ENCODE data around the gene TLCD1. TPM values are rescaled to one million over a fixed set of nuclear protein-coding genes. Genes with fewer than 3 reads are reported as not detected.

TLCD1 gene
- total and polyA plus RNA-seq, 2 of the 8 experiments (the other 6 are each of a cell fraction or from before 2014, with no cell fraction given) = 40.7 to 128 TPM

GRCh38 chr17:28749516-28750177 is 23.6 kb upstream of the TLCD1 start:
- no peak overlapping the region for H3K18ac ChIP-seq (ENCODE audit: extremely low read depth, low read length)
- no peak overlapping the region for H3K9ac ChIP-seq (replicated peaks in 1 of 4; ENCODE audit: extremely low read depth in 1 of 4, low read depth in 3 of 4, low read length in 3 of 4)
- CTCF ChIA-PET (ENCODE audit: partially characterized antibody) = interaction anchor here (0.6 to 11.7 kb wide), 30 partner anchors 10 to 396 kb away, joined by 3 to 316 read pairs (median 4); partner anchors contain the start of genes FLOT2, NEK8, RPL23A and TLCD1
- H3K23me2 ChIP-seq (ENCODE audit: low read depth, low read length) = peaks cover 18% of the 10 kb centered on the region
- H3K56ac ChIP-seq (replicated peaks; ENCODE audit: insufficient read length, low read depth, low read length) = no peak overlapping the region
- DNase-seq (ENCODE audit: low read depth in 1 of 2, low spot score in 2 of 2) = no peak
- H3K4me2 ChIP-seq (ENCODE audit: insufficient read depth in 1 of 2, low read depth in 2 of 2, low read length in 2 of 2) = no peak overlapping the region
- 66% methylated on average over 11 of the region's 11 CpGs; no CpG with 5 or more reads in 1 of the 2 experiments for WGBS, 2 experiments (ENCODE audit: extremely low coverage in 1 of 2, insufficient coverage in 1 of 2, insufficient read length in 1 of 2, insufficient replicate concordance in 2 of 2, low coverage in 1 of 2, low lambda C conversion rate in 2 of 2, missing lambda C conversion rate in 1 of 2)
- no peak overlapping the region for H3K14ac ChIP-seq (ENCODE audit: insufficient read length)
- H2BK5ac ChIP-seq (ENCODE audit: low read depth, low read length) = no peak overlapping the region
- POLR2A ChIA-PET (ENCODE audit: partially characterized antibody) = interaction anchor here (0.6 to 15.3 kb wide), 19 partner anchors 7 to 200 kb away, joined by 3 to 813 read pairs (median 4); partner anchors contain the start of genes FAM222B, NEK8, PROCA1 and RAB34
- no peak overlapping the region for H2AFZ ChIP-seq (ENCODE audit: low read length)
- peaks cover 16 to 40% of the 10 kb centered on the region in 2 experiments for H3K79me2 ChIP-seq (ENCODE audit: control insufficient read depth in 1 of 2, insufficient read depth in 2 of 2, low read length in 2 of 2)
- H4K8ac ChIP-seq (ENCODE audit: extremely low read depth, insufficient read depth, low read length) = no peak overlapping the region
- H3K9me3 ChIP-seq (ENCODE audit: insufficient read depth in 2 of 2, low read depth in 1 of 2, low read length in 1 of 2) = no peaks in the 10 kb centered on the region
- H2BK15ac ChIP-seq (ENCODE audit: low read length) = no peak overlapping the region
- no peak overlapping the region for H2BK12ac ChIP-seq (ENCODE audit: low read depth, low read length)
- FAIRE-seq = no peak
- H2BK120ac ChIP-seq (replicated peaks; ENCODE audit: low read depth, low read length) = no peak overlapping the region
- 0 out of 2 replicates have a peak overlapping the region, but pooled peaks have one; percentile 6 for H3K27ac ChIP-seq (ENCODE audit: low read depth, low read length)
- H3K27me3 ChIP-seq (replicated peaks in 1 of 4; ENCODE audit: control insufficient read depth in 3 of 4, extremely low read depth in 1 of 4, insufficient read depth in 3 of 4, low read length in 3 of 4) = no peaks in the 10 kb centered on the region
- no peak overlapping the region for H2BK20ac ChIP-seq (ENCODE audit: low read length)
- peaks cover 30 to 34% of the 10 kb centered on the region in 2 experiments for H4K20me1 ChIP-seq (replicated peaks in 1 of 2; ENCODE audit: control insufficient read depth in 1 of 2, insufficient read depth in 2 of 2, low read length in 2 of 2)
- no peak overlapping the region for H3K4ac ChIP-seq (replicated peaks; ENCODE audit: insufficient read length, low read depth, low read length)
- peaks cover 30 to 56% (median 33%) of the 10 kb centered on the region in 4 experiments for H3K36me3 ChIP-seq (ENCODE audit: control insufficient read depth in 2 of 4, insufficient read depth in 4 of 4, low read length in 3 of 4)
- H4K91ac ChIP-seq (replicated peaks; ENCODE audit: insufficient read length, low read length) = no peak overlapping the region
- no peak overlapping the region for H4K5ac ChIP-seq (ENCODE audit: insufficient read length, low read depth, low read length)
- no peak overlapping the region for H3K23ac ChIP-seq (ENCODE audit: insufficient read length)
- no peak overlapping the region for H3K4me3 ChIP-seq (ENCODE audit: extremely low read depth in 1 of 4, insufficient read depth in 2 of 4, low read depth in 3 of 4, low read length in 4 of 4)
- H3K79me1 ChIP-seq (ENCODE audit: low read depth, low read length) = peaks cover 14% of the 10 kb centered on the region
- peaks cover 0 to 30% (median 24%) of the 10 kb centered on the region in 4 experiments; a peak in 6 of 7 replicates for H3K4me1 ChIP-seq (replicated peaks in 1 of 4; ENCODE audit: control insufficient read depth in 3 of 4, insufficient read depth in 4 of 4, low read length in 3 of 4)
- H2AK5ac ChIP-seq (ENCODE audit: low read depth, low read length) = no peak overlapping the region
- TF ChIP-seq EP300 (IDR thresholded peaks at IDR 0.05; ENCODE audit: borderline replicate concordance in 1 of 2, low read depth in 2 of 2, low read length in 2 of 2) = no peak
- no peak for TF ChIP-seq CEBPB (IDR thresholded peaks at IDR 0.05; ENCODE audit: low read depth, low read length)
- no peak for TF ChIP-seq TCF12 (IDR thresholded peaks at IDR 0.05; ENCODE audit: low read depth, low read length)
- no peak for TF ChIP-seq YY1 (IDR thresholded peaks at IDR 0.05; ENCODE audit: low read depth, low read length)
- TF ChIP-seq HDAC2 (IDR thresholded peaks at IDR 0.05; ENCODE audit: borderline replicate concordance in 1 of 2, low read depth in 2 of 2, low read length in 2 of 2) = no peak
- TF ChIP-seq ATF2 (IDR thresholded peaks at IDR 0.05; ENCODE audit: low read length) = no peak
- no peak for TF ChIP-seq BCL11A (IDR thresholded peaks at IDR 0.05; ENCODE audit: low read depth in 2 of 2, low read length in 2 of 2)
- TF ChIP-seq SAP30 (IDR thresholded peaks at IDR 0.05; ENCODE audit: insufficient read depth, insufficient replicate concordance, low read length) = no peak
- no peak for TF ChIP-seq RAD21 (IDR thresholded peaks at IDR 0.05 in 1 of 2, conservative IDR thresholded peaks at IDR 0.05 in 1 of 2; ENCODE audit: low read depth in 2 of 2, low read length in 2 of 2)
